Measurements from ENCODE around the gene APOBEC3B. TPM values are rescaled to one million over a fixed set of nuclear protein-coding genes. Genes with fewer than 3 reads are reported as not detected.

Gene APOBEC3B
- total and polyA plus RNA-seq, 2 of the 8 experiments (the other 6 are each of a cell fraction or from before 2014, with no cell fraction given) = 14.2 to 74.9 TPM

- 53% methylated on average over 12 of the region's 15 CpGs; no CpG with 5 or more reads in 1 of the 2 experiments for WGBS, 2 experiments (ENCODE audit: extremely low coverage in 1 of 2, insufficient coverage in 1 of 2, insufficient read length in 1 of 2, insufficient replicate concordance in 2 of 2, low coverage in 1 of 2, low lambda C conversion rate in 2 of 2, missing lambda C conversion rate in 1 of 2)
- H3K56ac ChIP-seq (replicated peaks; ENCODE audit: insufficient read length, low read depth, low read length) = no peak overlapping the region
- no peaks in the 10 kb centered on the region for H3K36me3 ChIP-seq (ENCODE audit: control insufficient read depth in 2 of 4, insufficient read depth in 4 of 4, low read length in 3 of 4)
- no peak overlapping the region for H3K27ac ChIP-seq (ENCODE audit: low read depth, low read length)
- peaks cover 0 to 4% (median under 1%) of the 10 kb centered on the region in 4 experiments; a peak in 2 of 7 replicates for H3K4me1 ChIP-seq (replicated peaks in 1 of 4; ENCODE audit: control insufficient read depth in 3 of 4, insufficient read depth in 4 of 4, low read length in 3 of 4)
- FAIRE-seq (peak; percentile 86), DNase-seq (ENCODE audit: low read depth in 1 of 2, low spot score in 2 of 2) (peak; percentile 25 to 80)
- H4K8ac ChIP-seq (ENCODE audit: extremely low read depth, insufficient read depth, low read length) = no peak overlapping the region
- H2AFZ ChIP-seq (ENCODE audit: low read length) = no peak overlapping the region
- H4K5ac ChIP-seq (ENCODE audit: insufficient read length, low read depth, low read length) = no peak overlapping the region
- POLR2A ChIA-PET (ENCODE audit: partially characterized antibody) = interaction anchor here (0.7 to 1.2 kb wide), 5 partner anchors 24 to 346 kb away, joined by 3 to 5 read pairs (median 3); partner anchors contain the start of gene RPL3
- no peak overlapping the region for H2BK15ac ChIP-seq (ENCODE audit: low read length)
- no peaks in the 10 kb centered on the region for H3K79me2 ChIP-seq (ENCODE audit: control insufficient read depth in 1 of 2, insufficient read depth in 2 of 2, low read length in 2 of 2)
- H3K23ac ChIP-seq (ENCODE audit: insufficient read length) = no peak overlapping the region
- H2AK5ac ChIP-seq (ENCODE audit: low read depth, low read length) = no peak overlapping the region
- no peak overlapping the region for H3K4me2 ChIP-seq (ENCODE audit: insufficient read depth in 1 of 2, low read depth in 2 of 2, low read length in 2 of 2)
- H3K27me3 ChIP-seq (replicated peaks in 1 of 4; ENCODE audit: control insufficient read depth in 3 of 4, extremely low read depth in 1 of 4, insufficient read depth in 3 of 4, low read length in 3 of 4) = no peaks in the 10 kb centered on the region; a peak in 2 of 7 replicates
- no peak overlapping the region for H3K9ac ChIP-seq (replicated peaks in 1 of 4; ENCODE audit: extremely low read depth in 1 of 4, low read depth in 3 of 4, low read length in 3 of 4)
- no peaks in the 10 kb centered on the region for H3K23me2 ChIP-seq (ENCODE audit: low read depth, low read length)
- H4K91ac ChIP-seq (replicated peaks; ENCODE audit: insufficient read length, low read length) = no peak overlapping the region
- no peak overlapping the region for H3K4ac ChIP-seq (replicated peaks; ENCODE audit: insufficient read length, low read depth, low read length)
- no peaks in the 10 kb centered on the region for H4K20me1 ChIP-seq (replicated peaks in 1 of 2; ENCODE audit: control insufficient read depth in 1 of 2, insufficient read depth in 2 of 2, low read length in 2 of 2)
- H2BK120ac ChIP-seq (replicated peaks; ENCODE audit: low read depth, low read length) = no peak overlapping the region
- H3K14ac ChIP-seq (ENCODE audit: insufficient read length) = no peak overlapping the region
- H2BK5ac ChIP-seq (ENCODE audit: low read depth, low read length) = no peak overlapping the region
- 0 out of 2 replicates have a peak overlapping the region, but pooled peaks have one; percentile 39 for H2BK12ac ChIP-seq (ENCODE audit: low read depth, low read length)
- H2BK20ac ChIP-seq (ENCODE audit: low read length) = 0 out of 2 replicates have a peak overlapping the region, but pooled peaks have one; percentile 32
- H3K4me3 ChIP-seq (ENCODE audit: extremely low read depth in 1 of 4, insufficient read depth in 2 of 4, low read depth in 3 of 4, low read length in 4 of 4) = no peak overlapping the region
- H3K9me3 ChIP-seq (ENCODE audit: insufficient read depth in 2 of 2, low read depth in 1 of 2, low read length in 1 of 2) = peaks cover 6 to 18% of the 10 kb centered on the region in 2 experiments; a peak in 3 of 4 replicates
- H3K79me1 ChIP-seq (ENCODE audit: low read depth, low read length) = no peaks in the 10 kb centered on the region
- H3K18ac ChIP-seq (ENCODE audit: extremely low read depth, low read length) = no peak overlapping the region; the same call in 1 of the 2 replicates
- CTCF ChIA-PET (ENCODE audit: partially characterized antibody) = interaction anchor here (0.7 to 7.1 kb wide), 33 partner anchors 9 to 498 kb away, joined by 3 to 63 read pairs (median 5); partner anchors contain the start of genes APOBEC3B, APOBEC3C and APOBEC3D
- TF ChIP-seq CREB1 (IDR thresholded peaks at IDR 0.05) (no peak; the same call in 1 of the 2 replicates), JUN (IDR thresholded peaks at IDR 0.05; ENCODE audit: low read depth, low read length) (no peak), SP2 (IDR thresholded peaks at IDR 0.05; ENCODE audit: low read length) (no peak), CTCF (IDR thresholded peaks at IDR 0.05; ENCODE audit: control extremely low read depth in 1 of 3, insufficient read depth in 1 of 3, low read depth in 1 of 3, low read length in 3 of 3) (peak; percentile 89 to 98 (median 89)), BACH1 (IDR thresholded peaks at IDR 0.05; ENCODE audit: low read length) (no peak), NRF1 (IDR thresholded peaks at IDR 0.05; ENCODE audit: low read depth, low read length) (no peak), KDM4A (IDR thresholded peaks at IDR 0.05; ENCODE audit: low read depth, low read length, severe bottlenecking) (no peak), ZNF274 (IDR thresholded peaks at IDR 0.05; ENCODE audit: borderline replicate concordance, extremely low read depth, low read length) (no peak), TCF12 (IDR thresholded peaks at IDR 0.05; ENCODE audit: low read depth, low read length) (no peak)
These were observed 8.6 kb upstream of the APOBEC3B start for GRCh38 chr22:38973289-38974169.
